Prostate gland (tissue), 2 donors: ENCODE results near the gene SPOUT1. TPM values are rescaled to one million over a fixed set of nuclear protein-coding genes. Genes with fewer than 3 reads are reported as not detected.
"Not testable (repeated sequence)": the region's sequence is repeated elsewhere in the genome, so short reads cannot be mapped to it uniquely, and the experiment has no call there.

Source experiments
- DNase-seq: peaks from one replicate; pipeline ENCODE4 v3.0.0-alpha.2; 2019; ENCODE audit warnings: low spot score
- H3K27ac ChIP-seq, 2 donors: fragments of 200-600 bp; sonication (generic); 2 replicates each; pipeline ENCODE4 v1.5.1; 2017 to 2019
- H3K27me3 ChIP-seq: fragments of 200-600 bp; sonication (generic); replicated peaks from 2 replicates; pipeline ENCODE4 v1.5.1; 2019; ENCODE audit not compliant: insufficient read depth
- H3K36me3 ChIP-seq, 2 donors: fragments of 200-600 bp; sonication (generic); 1 replicate in 1 of 2; 2 replicates in 1 of 2; pipeline versions ENCODE4 v1.5.1 to v1.8.1; 2017 to 2019
- H3K4me1 ChIP-seq: fragments of 200-600 bp; sonication (generic); replicated peaks from 2 replicates; pipeline ENCODE4 v1.5.1; 2019
- H3K4me3 ChIP-seq, 2 donors: fragments of 200-600 bp; sonication (generic); 2 replicates each; pipeline ENCODE4 v1.5.1; 2017 to 2019
- H3K9me3 ChIP-seq: fragments of 200-600 bp; sonication (generic); 2 replicates; pipeline ENCODE4 v1.5.1; 2017
- CTCF ChIP-seq, 4 experiments: fragments of 200-600 bp in 2 of 4; fragments of 450-650 bp in 2 of 4; sonication (generic) in 2 of 4; IDR thresholded peaks; 1 replicate in 3 of 4; 2 replicates in 1 of 4; pipeline ENCODE4 v1.5.1; 2016 to 2019; ENCODE audit warnings: antibody characterized with exemption in 4 of 4, mild to moderate bottlenecking in 2 of 4, moderate library complexity in 2 of 4
- POLR2A ChIP-seq: fragments of 450-650 bp; IDR thresholded peaks from one replicate; pipeline ENCODE4 v1.6.1; 2016; ENCODE audit warnings: antibody characterized with exemption, mild to moderate bottlenecking
- POLR2AphosphoS5 ChIP-seq: sonication (generic); formaldehyde crosslinking; IDR thresholded peaks from one replicate; pipeline ENCODE4 v1.6.1; 2017; ENCODE audit warnings: antibody characterized with exemption
- WGBS: methylation state at CpG from one replicate; pipeline ENCODE4 v1.1.5; 2018; 5-methylcytosine and 5-hydroxymethylcytosine counted together
- intact Hi-C: fragments of 100-400 bp; cut with DNase I; formaldehyde crosslinking; loops from one replicate; pipeline ENCODE4 v1.14.2; 2022
- total RNA-seq, 2 donors: library from RNA; depleted of rRNA; stranded (reverse); fragments of >200 nt; gene quantifications; one replicate each; pipeline ENCODE4 v1.1.0, GENCODE V29; 2016

SPOUT1 gene
- total RNA-seq, 2 donors from 2014 or later, result 45.8 to 47.5 TPM

DNA sequence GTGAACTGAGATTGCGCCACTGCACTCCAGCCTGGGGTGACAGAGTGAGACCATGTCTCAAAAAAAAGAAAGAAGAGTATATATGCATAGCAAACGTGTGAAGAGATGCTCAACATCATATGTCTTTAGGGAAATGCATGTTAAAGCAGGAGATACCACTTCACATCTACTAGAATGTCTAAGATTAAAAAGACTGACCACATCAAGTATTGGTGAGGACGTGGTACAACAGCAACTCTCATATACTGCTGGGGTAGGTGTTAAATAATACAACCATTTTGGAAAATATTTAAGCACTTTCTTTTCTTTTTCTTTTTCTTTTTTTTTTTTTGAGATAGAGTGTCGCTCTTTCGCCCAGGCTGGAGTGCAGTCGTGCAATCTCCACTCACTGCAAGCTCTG lies 44.2 kb downstream of the SPOUT1 start:
- H3K27ac ChIP-seq, result no peak overlapping the region
- DNase-seq, result no peak
- no peak for TF ChIP-seq CTCF (IDR thresholded peaks at IDR 0.05)
- no peak for TF ChIP-seq POLR2A
- no peak for TF ChIP-seq POLR2AphosphoS5
- H3K27me3 ChIP-seq, result no peaks in the 10 kb centered on the region
- H3K36me3 ChIP-seq, result no peaks in the 10 kb centered on the region
- no peaks in the 10 kb centered on the region for H3K9me3 ChIP-seq
- H3K4me3 ChIP-seq, result no peak overlapping the region
- H3K4me1 ChIP-seq, result peaks cover 7% of the 10 kb centered on the region
- WGBS, result 92% methylated on average over 6 of the region's 6 CpGs
- intact Hi-C loops, result no loop called here

GRCh38 chr9:128782669-128783068 lies 46.9 kb downstream of the SPOUT1 start:
- H3K9me3 ChIP-seq, result no peaks in the 10 kb centered on the region
- WGBS, result 89% methylated on average over 1 of the region's 1 CpG
- no peaks in the 10 kb centered on the region for H3K36me3 ChIP-seq
- DNase-seq, result no peak
- TF ChIP-seq POLR2AphosphoS5 (no peak), CTCF (IDR thresholded peaks at IDR 0.05) (no peak), POLR2A (no peak)
- H3K4me1 ChIP-seq, result no peaks in the 10 kb centered on the region
- intact Hi-C loops, result no loop called here
- H3K27me3 ChIP-seq, result no peaks in the 10 kb centered on the region
- no peak overlapping the region for H3K4me3 ChIP-seq
- H3K27ac ChIP-seq, result no peak overlapping the region

DNA sequence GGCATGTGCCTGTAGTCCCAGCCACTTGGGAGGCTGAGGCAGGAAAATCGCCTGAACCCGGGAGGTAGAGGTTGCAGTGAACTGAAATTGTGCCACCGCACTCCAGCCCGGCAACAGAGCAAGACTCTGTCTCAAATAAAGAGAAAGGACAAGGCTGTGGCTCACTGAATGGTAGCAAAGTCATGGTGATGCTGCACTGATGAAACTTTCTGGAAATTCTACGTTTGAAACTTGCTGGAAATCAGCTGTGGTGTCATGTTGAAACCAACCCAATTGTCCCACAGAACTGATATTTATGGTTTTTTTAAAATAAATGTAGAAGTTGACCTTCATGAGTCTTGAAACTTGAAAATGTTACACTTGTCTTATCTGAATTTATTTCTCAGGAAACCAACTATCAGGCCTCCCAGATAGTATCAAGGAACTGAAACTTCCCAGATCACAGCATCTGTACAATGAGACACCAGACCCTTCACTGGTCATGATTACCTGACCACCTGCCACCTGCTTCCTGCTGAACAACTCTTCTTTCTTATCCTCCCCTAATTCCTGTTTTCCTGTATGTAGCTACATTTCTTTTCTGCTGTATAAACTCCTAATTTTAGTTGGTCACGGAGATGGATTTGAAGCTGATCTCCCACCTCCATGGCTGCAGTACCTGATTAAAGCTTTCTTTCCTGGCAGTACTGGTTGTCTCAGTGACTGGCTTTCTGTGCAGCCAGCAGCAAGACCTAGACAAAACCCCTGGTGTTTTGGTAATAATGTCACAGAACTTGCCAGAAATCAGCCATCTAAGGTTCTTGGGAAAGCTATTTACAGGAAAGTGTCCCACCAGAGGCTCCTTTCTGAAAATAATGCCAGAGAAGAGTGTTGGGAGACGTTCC lies 48.2 kb downstream of the SPOUT1 start:
- intact Hi-C loops, result no loop called here
- WGBS, result 83% methylated on average over 7 of the region's 7 CpGs
- no peaks in the 10 kb centered on the region for H3K36me3 ChIP-seq
- DNase-seq, result no peak
- no peak for TF ChIP-seq POLR2A
- TF ChIP-seq POLR2AphosphoS5, result no peak
- TF ChIP-seq CTCF (IDR thresholded peaks at IDR 0.05), result no peak
- no peaks in the 10 kb centered on the region for H3K9me3 ChIP-seq
- H3K27ac ChIP-seq, result no peak overlapping the region
- H3K4me1 ChIP-seq, result no peaks in the 10 kb centered on the region
- no peak overlapping the region for H3K4me3 ChIP-seq
- H3K27me3 ChIP-seq, result no peaks in the 10 kb centered on the region

- H3K9me3 ChIP-seq, H3K36me3 ChIP-seq, H3K4me3 ChIP-seq, H3K27me3 ChIP-seq, H3K27ac ChIP-seq, intact Hi-C loops, H3K4me1 ChIP-seq, DNase-seq: not testable (repeated sequence)
- 95% methylated on average over 22 of the region's 27 CpGs for WGBS
These were observed 49.5 kb downstream of the SPOUT1 start for GRCh38 chr9:128780093-128780492.

- H3K4me1 ChIP-seq, result no peaks in the 10 kb centered on the region
- H3K9me3 ChIP-seq, result no peaks in the 10 kb centered on the region
- intact Hi-C loops, result no loop called here
- no peak overlapping the region for H3K27ac ChIP-seq
- DNase-seq, result no peak
- WGBS, result 100% methylated on average over 1 of the region's 1 CpG
- no peak overlapping the region for H3K4me3 ChIP-seq
- no peaks in the 10 kb centered on the region for H3K36me3 ChIP-seq
- TF ChIP-seq POLR2AphosphoS5 (no peak), CTCF (IDR thresholded peaks at IDR 0.05) (no peak), POLR2A (no peak)
- H3K27me3 ChIP-seq, result no peaks in the 10 kb centered on the region
These were observed 54.8 kb downstream of the SPOUT1 start for GRCh38 chr9:128774804-128775203.
